GM12891 (cell line): ENCODE results near the gene CHD3.

Experiments
- DNase-seq: peaks from one replicate; pipeline ENCODE4 v3.0.0; 2011; ENCODE audit warnings: low spot score; ENCODE audit not compliant: insufficient read length
- FAIRE-seq: peaks from 2 replicates; lab custom pipeline; 2011; peaks lifted over from hg19 to GRCh38; lab: Jason Lieb, UNC
- PAX5 ChIP-seq: IDR thresholded peaks from 2 replicates; pipeline ENCODE4 v1.6.1; 2011; ENCODE audit warnings: low read length, moderate library complexity, mild to moderate bottlenecking; ENCODE audit not compliant: insufficient read depth, severe bottlenecking
- POLR2A ChIP-seq: IDR thresholded peaks from 2 replicates; pipeline ENCODE4 v1.6.1; 2011; ENCODE audit warnings: low read depth, low read length, control low read depth
- POLR2AphosphoS5 ChIP-seq: IDR thresholded peaks from 2 replicates; pipeline ENCODE4 v1.6.1; 2011; ENCODE audit warnings: low read depth, low read length, control low read depth
- POU2F2 ChIP-seq: IDR thresholded peaks from 2 replicates; pipeline ENCODE4 v1.6.1; 2011; ENCODE audit warnings: low read depth, mild to moderate bottlenecking, control low read depth, low read length, moderate library complexity
- SPI1 ChIP-seq: IDR thresholded peaks from 2 replicates; pipeline ENCODE4 v1.6.1; 2011; ENCODE audit warnings: low read depth, low read length, control low read depth
- TAF1 ChIP-seq: IDR thresholded peaks from 2 replicates; pipeline ENCODE4 v1.6.1; 2011; ENCODE audit warnings: low read depth, low read length, control low read depth

The CHD3 gene

GRCh38 chr17:7897090-7897489 lies 8.5 kb downstream of the CHD3 start:
- no peak for DNase-seq
- TF ChIP-seq POLR2A (no peak), TAF1 (no peak), PAX5 (no peak)
- no peak for FAIRE-seq

- DNase-seq, result no peak
- peak; percentile 74 for FAIRE-seq
- TF ChIP-seq POU2F2 (no peak), SPI1 (no peak)
Observed at GRCh38 chr17:7897773-7898172, 9.2 kb downstream of the CHD3 start.

GRCh38 chr17:7903154-7904103 lies 14.8 kb downstream of the CHD3 start:
- TF ChIP-seq POLR2A, result no peak
- TF ChIP-seq POU2F2, result no peak
- no peak for TF ChIP-seq PAX5
- no peak for TF ChIP-seq POLR2AphosphoS5
- no peak for TF ChIP-seq TAF1
- TF ChIP-seq SPI1, result no peak
- DNase-seq (no peak), FAIRE-seq (no peak)

- FAIRE-seq (no peak), DNase-seq (no peak)
- TF ChIP-seq TAF1 (no peak), SPI1 (no peak), POLR2AphosphoS5 (no peak), PAX5 (no peak), POU2F2 (no peak), POLR2A (no peak)
Observed at GRCh38 chr17:7909089-7909488, 20.5 kb downstream of the CHD3 start.

GRCh38 chr17:7910281-7910680 lies 21.7 kb downstream of the CHD3 start:
- FAIRE-seq (no peak), DNase-seq (no peak)
- no peak for TF ChIP-seq TAF1
- no peak for TF ChIP-seq PAX5
- no peak for TF ChIP-seq SPI1
- TF ChIP-seq POLR2A, result no peak
- no peak for TF ChIP-seq POU2F2
- no peak for TF ChIP-seq POLR2AphosphoS5

GRCh38 chr17:7910711-7911110 lies 22.1 kb downstream of the CHD3 start:
- no peak for DNase-seq
- no peak for TF ChIP-seq TAF1
- FAIRE-seq, result no peak

- TF ChIP-seq PAX5, result no peak
- no peak for TF ChIP-seq POLR2A
- no peak for TF ChIP-seq POU2F2
- no peak for TF ChIP-seq TAF1
- no peak for TF ChIP-seq POLR2AphosphoS5
- no peak for TF ChIP-seq SPI1
- no peak for DNase-seq
- FAIRE-seq, result no peak
Observed at GRCh38 chr17:7911116-7911515, 22.5 kb downstream of the CHD3 start.

GRCh38 chr17:7912927-7913524 lies 24.4 kb downstream of the CHD3 start:
- DNase-seq (peak; percentile 50), FAIRE-seq (peak; percentile 91)

GRCh38 chr17:7915179-7915610 lies 26.6 kb downstream of the CHD3 start:
- FAIRE-seq (no peak), DNase-seq (no peak)
- TF ChIP-seq POLR2AphosphoS5, result no peak
- TF ChIP-seq TAF1, result no peak
- no peak for TF ChIP-seq POLR2A
- TF ChIP-seq SPI1, result no peak
- no peak for TF ChIP-seq PAX5
- no peak for TF ChIP-seq POU2F2

More at GRCh38 chr17:7912927-7913524, 24.4 kb downstream of the CHD3 start:
- no peak for TF ChIP-seq POU2F2
- no peak for TF ChIP-seq POLR2AphosphoS5
- no peak for TF ChIP-seq SPI1
- no peak for TF ChIP-seq TAF1
- no peak for TF ChIP-seq PAX5
- TF ChIP-seq POLR2A, result no peak
